HG03066 (cell line): ENCODE data around the gene MACROD1.
"Not testable (repeated sequence)": the region's sequence is repeated elsewhere in the genome, so short reads cannot be mapped to it uniquely, and the experiment has no call there.

Source experiments
- ATAC-seq: cut with Tn5 transposase; IDR thresholded peaks from one replicate; pipeline ENCODE4 v1.9.1; 2021; ENCODE audit warnings: low read depth; ENCODE audit not compliant: unreplicated experiment

The MACROD1 gene

GRCh38 chr11:63978551-63979239 lies 187.2 kb downstream of the MACROD1 start:
- no peak for ATAC-seq

- peak; percentile 98 for ATAC-seq
Measured at GRCh38 chr11:63974259-63975143, 191.4 kb downstream of the MACROD1 start, which contains the start of gene COX8A. COX8A (plus strand) TSS chr11:63974620; CDS start chr11:63974681, 61 bp downstream.

GRCh38 chr11:63973912-63974258 lies 192.0 kb downstream of the MACROD1 start:
- not testable (repeated sequence) for ATAC-seq

- ATAC-seq, result no peak
Measured at GRCh38 chr11:63970902-63971301, 195.0 kb downstream of the MACROD1 start.

DNA sequence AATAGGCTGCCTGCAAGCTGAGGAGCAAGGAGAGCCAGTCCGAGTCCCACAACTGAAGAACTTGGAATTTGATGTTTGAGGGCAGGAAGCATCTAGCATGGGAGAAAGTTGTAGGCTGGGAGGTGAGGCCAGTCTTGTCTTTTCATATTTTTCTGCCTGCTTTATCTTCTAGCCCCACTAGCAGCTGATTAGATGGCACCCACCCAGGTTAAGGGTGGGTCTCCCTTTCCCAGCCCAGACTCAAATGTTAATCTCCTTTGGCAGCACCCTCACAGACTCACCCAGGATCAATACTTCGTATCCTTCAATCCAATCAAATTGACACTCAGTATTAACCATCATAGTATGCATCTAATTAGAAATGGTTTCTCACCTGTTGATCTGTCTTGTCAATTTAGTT lies 196.5 kb downstream of the MACROD1 start:
- no peak for ATAC-seq

DNA sequence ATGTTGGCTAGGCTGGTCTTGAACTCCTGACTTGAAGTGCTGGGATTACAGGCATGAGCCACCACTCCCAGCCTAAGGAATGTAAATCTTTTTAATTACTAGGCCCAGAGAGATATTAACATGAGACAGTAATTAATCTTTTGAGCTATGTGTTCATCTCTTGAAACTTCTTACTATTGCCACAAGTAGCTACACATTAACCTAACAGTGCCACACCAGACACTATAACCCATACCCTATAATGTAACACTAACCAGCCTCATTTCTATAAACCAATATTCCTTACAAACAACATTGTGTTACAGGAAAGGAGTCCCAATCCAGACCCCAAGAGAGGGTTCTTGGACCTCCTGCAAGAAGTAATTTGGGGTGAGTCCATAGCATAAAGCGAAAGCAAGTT lies 199.5 kb downstream of the MACROD1 start:
- ATAC-seq, result no peak

DNA sequence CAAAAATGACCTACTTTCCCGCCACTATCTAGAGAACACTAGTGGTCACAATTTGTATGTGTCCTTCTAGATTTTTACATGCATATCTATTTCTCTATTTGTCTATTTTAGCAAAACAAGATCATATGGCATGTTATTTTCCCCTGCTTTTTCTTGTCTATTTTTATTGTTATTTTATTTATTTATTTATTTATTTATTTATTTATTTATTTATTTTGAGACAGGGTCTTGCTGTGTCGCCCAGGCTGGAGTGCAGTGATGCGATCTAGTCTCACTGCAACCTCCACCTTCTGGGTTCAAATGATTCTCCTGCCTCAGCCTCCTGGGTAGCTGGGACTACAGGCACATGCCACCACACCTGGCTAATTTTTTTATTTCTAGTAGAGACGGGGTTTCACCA lies 202.0 kb downstream of the MACROD1 start:
- not testable (repeated sequence) for ATAC-seq

DNA sequence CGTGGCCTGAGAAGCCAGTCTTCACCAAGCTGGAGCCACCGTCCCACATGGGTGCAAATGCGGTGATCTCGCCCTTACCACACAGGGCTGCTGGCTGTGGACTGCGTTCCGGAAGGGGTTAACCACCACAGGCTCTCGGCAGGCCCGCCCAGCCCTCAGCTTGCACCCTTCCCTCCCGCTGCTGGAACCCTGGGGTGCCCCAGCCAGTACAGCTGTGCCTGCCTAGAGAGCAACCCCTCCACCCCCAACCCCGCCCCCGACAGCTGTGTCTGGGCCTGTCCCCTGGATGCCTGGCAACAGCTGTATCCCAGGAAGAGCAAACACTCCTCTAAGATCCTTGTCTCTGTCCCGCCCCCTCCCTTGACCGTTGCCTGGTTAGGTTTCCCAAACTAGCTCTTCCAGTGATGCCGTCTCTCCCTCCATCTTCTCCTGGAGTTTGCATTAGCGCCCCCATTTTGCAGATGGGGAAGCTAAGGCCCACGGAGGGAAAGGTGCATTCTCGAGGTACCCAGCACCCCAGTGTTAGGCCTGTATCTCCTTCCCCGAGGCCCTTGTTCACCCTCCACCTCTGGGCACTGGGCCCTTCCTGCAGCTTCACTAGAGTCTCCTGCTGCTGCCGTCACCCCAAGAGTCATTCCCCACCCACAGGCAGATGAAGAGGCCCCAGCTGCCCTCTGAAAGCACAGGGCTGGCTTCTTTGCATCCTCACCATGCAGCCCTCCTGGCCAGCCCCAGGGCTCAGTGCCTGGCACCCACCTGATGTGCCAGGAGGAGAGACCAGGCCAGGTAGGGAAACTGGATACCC lies 204.1 kb downstream of the MACROD1 start:
- ATAC-seq, result no peak

DNA sequence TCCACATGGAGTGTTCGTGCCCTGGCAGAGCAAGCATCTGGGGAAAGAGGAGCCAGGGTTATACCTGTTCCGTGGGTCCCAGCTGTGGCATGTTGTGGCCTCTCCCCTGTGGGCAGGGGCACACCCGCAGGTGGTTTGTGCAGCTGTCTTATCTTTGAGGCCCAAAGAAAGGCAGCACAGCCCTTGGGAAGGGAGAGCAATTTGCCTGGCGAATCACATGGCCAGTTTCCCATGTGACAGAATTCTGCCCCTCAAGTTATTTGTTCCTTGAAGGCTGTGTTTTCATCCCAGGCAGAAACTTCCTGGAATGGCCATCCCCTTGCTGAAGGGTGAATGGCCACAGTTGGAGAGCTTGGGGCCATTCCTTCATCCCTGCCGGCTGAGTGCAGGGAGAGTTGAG lies 207.9 kb downstream of the MACROD1 start:
- ATAC-seq, result no peak

DNA sequence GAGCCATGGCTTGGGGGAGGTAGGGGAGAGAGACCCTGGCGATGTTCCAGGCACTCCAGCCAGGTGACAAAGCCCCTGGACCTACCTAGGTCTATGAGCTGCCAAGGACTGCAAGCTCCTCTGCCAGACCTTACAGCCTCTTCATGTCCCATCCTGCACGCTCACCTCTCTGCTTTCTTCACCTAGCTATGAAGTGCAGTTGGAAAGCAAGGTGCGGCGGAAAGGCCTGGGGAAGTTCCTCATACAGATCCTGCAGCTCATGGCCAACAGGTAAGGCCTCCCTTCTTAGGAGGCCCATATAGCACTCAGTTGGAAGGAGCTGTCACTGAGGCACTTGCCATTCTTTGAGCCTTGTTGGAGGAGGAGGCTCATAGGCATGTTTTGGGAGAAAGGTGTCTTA lies 213.3 kb downstream of the MACROD1 start:
- ATAC-seq, result no peak

DNA sequence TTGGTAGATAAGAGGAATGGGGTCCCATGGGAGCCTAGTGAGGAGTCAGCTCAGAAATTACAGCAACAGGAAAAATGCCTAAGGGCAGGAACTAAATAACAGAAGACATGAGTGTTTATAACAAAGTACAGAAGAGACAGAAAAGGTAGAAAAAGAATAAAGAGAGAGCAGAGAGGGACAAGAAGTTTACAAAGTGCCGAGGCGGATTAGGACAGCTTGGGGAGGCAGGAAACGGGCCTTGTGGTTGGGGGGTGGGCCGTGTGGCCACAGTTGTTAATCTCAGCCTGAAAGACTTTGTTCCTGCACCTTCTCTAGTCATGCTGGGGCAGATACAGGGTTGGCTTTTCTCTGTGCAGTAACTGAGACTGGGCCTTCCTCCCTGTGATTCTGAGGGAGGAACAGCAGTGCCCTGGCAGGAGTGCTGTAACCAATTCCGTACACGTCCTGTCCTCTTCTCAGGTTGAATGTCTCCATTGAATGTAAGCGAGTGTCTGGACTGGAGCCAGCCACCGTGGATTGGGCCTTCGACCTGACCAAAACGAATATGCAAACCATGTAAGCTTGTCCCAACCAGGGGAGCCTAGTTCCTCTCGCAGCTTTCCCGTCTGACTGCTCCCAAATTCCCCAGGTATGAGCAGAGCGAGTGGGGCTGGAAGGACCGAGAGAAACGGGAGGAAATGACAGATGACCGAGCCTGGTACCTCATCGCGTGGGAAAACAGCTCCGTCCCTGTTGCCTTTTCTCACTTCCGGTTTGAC lies 214.0 kb downstream of the MACROD1 start:
- ATAC-seq, result no peak
